ENCODE data around the gene CFB. TPM values are rescaled to one million over a fixed set of nuclear protein-coding genes. Genes with fewer than 3 reads are reported as not detected.

Gene CFB
- total RNA-seq, 1 experiment from 2014 or later, result 0.31 TPM

- H2BK12ac ChIP-seq (ENCODE audit: insufficient read length, low read depth, low read length), result no peak overlapping the region
- H3K4me3 Mint-ChIP-seq, result no peak overlapping the region; a peak in 1 of 5 replicates
- no peaks in the 10 kb centered on the region for H3K79me2 ChIP-seq (ENCODE audit: insufficient read depth, low read length)
Observed at GRCh38 chr6:31947070-31947675, 1.3 kb downstream of the CFB start.

More at GRCh38 chr6:31947070-31947675, 1.3 kb downstream of the CFB start:
- Histone ChIP-seq H3K23ac (ENCODE audit: insufficient read length, low read depth, low read length) (no peak overlapping the region), H4K20me1 (ENCODE audit: control insufficient read depth, insufficient read depth, insufficient read length) (peaks cover 2% of the 10 kb centered on the region), H2BK20ac (ENCODE audit: low read depth, low read length, poor library complexity, severe bottlenecking) (no peak overlapping the region), H3K79me1 (ENCODE audit: insufficient read depth, low read depth, low read length, poor library complexity, severe bottlenecking) (no peaks in the 10 kb centered on the region), H2BK120ac (ENCODE audit: low read depth, low read length, poor library complexity, severe bottlenecking) (no peak overlapping the region), H4K8ac (replicated peaks; ENCODE audit: insufficient read length, low read depth, low read length) (no peak overlapping the region), H3K56ac (ENCODE audit: insufficient read length, low read depth, low read length) (no peak overlapping the region), H3T11ph (ENCODE audit: low read length) (no peak overlapping the region), H3K23me2 (ENCODE audit: insufficient read length, low read depth, low read length, poor library complexity, severe bottlenecking) (no peaks in the 10 kb centered on the region), H2BK5ac (ENCODE audit: insufficient read length, low read length) (no peak overlapping the region), H3K4me1 (ENCODE audit: insufficient read depth, low read length) (no peaks in the 10 kb centered on the region), H3K27me3 (ENCODE audit: insufficient read depth, low read length) (no peaks in the 10 kb centered on the region), H3K9me3 (ENCODE audit: control insufficient read depth, low read depth, low read length) (no peaks in the 10 kb centered on the region), H3K27ac (ENCODE audit: insufficient read length, low read depth, low read length) (no peak overlapping the region), H2AK5ac (ENCODE audit: insufficient read length, low read length) (no peak overlapping the region), H3K4me2 (ENCODE audit: insufficient read depth, insufficient read length, low read length) (no peak overlapping the region), H2AFZ (ENCODE audit: low read length) (no peak overlapping the region), H3K4ac (ENCODE audit: low read depth, low read length) (no peak overlapping the region), H2BK15ac (ENCODE audit: low read depth, low read length) (no peak overlapping the region), H4K91ac (ENCODE audit: insufficient read length, low read depth, low read length) (no peak overlapping the region), H3K14ac (ENCODE audit: insufficient read depth, low read length) (no peak overlapping the region), H3K9ac (ENCODE audit: extremely low read depth, insufficient read length, low read length) (no peak overlapping the region), H3K18ac (ENCODE audit: insufficient read length, low read depth, low read length) (no peak overlapping the region), H4K5ac (ENCODE audit: insufficient read length, low read depth, low read length) (no peak overlapping the region)
- Mint-ChIP-seq H3K27ac (no peak overlapping the region; a peak in 1 of 7 replicates), H3K4me1 (peaks cover 5 to 8% of the 10 kb centered on the region in 2 experiments; a peak in 3 of 4 replicates), H3K9me3 (no peaks in the 10 kb centered on the region), H3K27me3 (ENCODE audit: low read depth) (peaks cover 57% of the 10 kb centered on the region), H3K36me3 (ENCODE audit: insufficient read depth in 1 of 3, low read depth in 3 of 3) (peaks cover 0 to 20% (median 10%) of the 10 kb centered on the region in 3 experiments; a peak in 6 of 7 replicates)
- no CpG with 5 or more reads among the region's 24 CpGs for WGBS (ENCODE audit: extremely low coverage, insufficient read length, low lambda C conversion rate)
- DNase-seq, result no peak
- no peak for TF ChIP-seq CTCF (conservative IDR thresholded peaks at IDR 0.05)
